HEK293 (cell line): Measurements from ENCODE around the gene SLC25A25.

Experiments used
- REST ChIP-seq: fragments of 450-650 bp; formaldehyde crosslinking; IDR thresholded peaks from 2 replicates; pipeline ENCODE4 v1.5.1; 2016; ENCODE audit warnings: missing biosample characterization, missing genetic modification characterization
- SETDB1 ChIP-seq: IDR thresholded peaks from one replicate; pipeline ENCODE4 v1.6.1; 2017; ENCODE audit warnings: mild to moderate bottlenecking, low read length, moderate library complexity, mixed read lengths; ENCODE audit not compliant: insufficient read length
- ZNF274 ChIP-seq, 2 experiments: fragments of 200-500 bp in 1 of 2; fragments of 450-650 bp in 1 of 2; sonication (Bioruptor generic) in 1 of 2; formaldehyde crosslinking in 1 of 2; IDR thresholded peaks; 2 replicates each; pipeline versions ENCODE4 v1.5.1 to v1.6.1; 2014 to 2016; ENCODE audit warnings: borderline replicate concordance in 1 of 2, inconsistent platforms in 1 of 2, low read length in 1 of 2, missing biosample characterization in 1 of 2, missing genetic modification characterization in 1 of 2
- ZNF596 ChIP-seq: fragments of 450-650 bp; IDR thresholded peaks from 2 replicates; pipeline ENCODE4 v1.5.0; 2018; ENCODE audit warnings: missing biosample characterization, mild to moderate bottlenecking, missing genetic modification characterization, moderate library complexity
- ZNF629 ChIP-seq: fragments of 450-650 bp; formaldehyde crosslinking; IDR thresholded peaks from 2 replicates; pipeline ENCODE4 v1.5.1; 2017; ENCODE audit warnings: missing biosample characterization, missing genetic modification characterization
- ZNF785 ChIP-seq: fragments of 450-650 bp; formaldehyde crosslinking; IDR thresholded peaks from 2 replicates; pipeline ENCODE4 v1.5.1; 2016; ENCODE audit warnings: missing biosample characterization, missing genetic modification characterization
- TF ChIP-seq, protein P1 (sequence below): fragments of 450-650 bp; formaldehyde crosslinking; IDR thresholded peaks from 2 replicates; pipeline ENCODE4 v1.5.1; 2016; ENCODE audit warnings: missing biosample characterization, missing genetic modification characterization
- TF ChIP-seq, protein P2 (sequence below): fragments of 450-650 bp; formaldehyde crosslinking; IDR thresholded peaks from 2 replicates; pipeline ENCODE4 v1.5.1; 2016; ENCODE audit warnings: missing biosample characterization, missing genetic modification characterization, low read depth
- TF ChIP-seq, protein P3 (sequence below): IDR thresholded peaks from 2 replicates; pipeline ENCODE4 v1.6.1; 2011; ENCODE audit warnings: mild to moderate bottlenecking, low read depth, low read length, borderline replicate concordance

- TF ChIP-seq REST (tag by site-specific recombination): no peak
- no peak for TF ChIP-seq SETDB1
- TF ChIP-seq ZNF274 (IDR thresholded peaks at IDR 0.05; ENCODE audit: low read length): no peak
- TF ChIP-seq ZNF274 (tag by site-specific recombination; IDR thresholded peaks at IDR 0.05; ENCODE audit: borderline replicate concordance): no peak
- TF ChIP-seq, protein P1, sequence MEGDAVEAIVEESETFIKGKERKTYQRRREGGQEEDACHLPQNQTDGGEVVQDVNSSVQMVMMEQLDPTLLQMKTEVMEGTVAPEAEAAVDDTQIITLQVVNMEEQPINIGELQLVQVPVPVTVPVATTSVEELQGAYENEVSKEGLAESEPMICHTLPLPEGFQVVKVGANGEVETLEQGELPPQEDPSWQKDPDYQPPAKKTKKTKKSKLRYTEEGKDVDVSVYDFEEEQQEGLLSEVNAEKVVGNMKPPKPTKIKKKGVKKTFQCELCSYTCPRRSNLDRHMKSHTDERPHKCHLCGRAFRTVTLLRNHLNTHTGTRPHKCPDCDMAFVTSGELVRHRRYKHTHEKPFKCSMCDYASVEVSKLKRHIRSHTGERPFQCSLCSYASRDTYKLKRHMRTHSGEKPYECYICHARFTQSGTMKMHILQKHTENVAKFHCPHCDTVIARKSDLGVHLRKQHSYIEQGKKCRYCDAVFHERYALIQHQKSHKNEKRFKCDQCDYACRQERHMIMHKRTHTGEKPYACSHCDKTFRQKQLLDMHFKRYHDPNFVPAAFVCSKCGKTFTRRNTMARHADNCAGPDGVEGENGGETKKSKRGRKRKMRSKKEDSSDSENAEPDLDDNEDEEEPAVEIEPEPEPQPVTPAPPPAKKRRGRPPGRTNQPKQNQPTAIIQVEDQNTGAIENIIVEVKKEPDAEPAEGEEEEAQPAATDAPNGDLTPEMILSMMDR (tag by site-specific recombination): no peak
- no peak for TF ChIP-seq ZNF785 (tag by site-specific recombination)
- no peak for TF ChIP-seq ZNF596 (tag by site-specific recombination)
- TF ChIP-seq, protein P2, sequence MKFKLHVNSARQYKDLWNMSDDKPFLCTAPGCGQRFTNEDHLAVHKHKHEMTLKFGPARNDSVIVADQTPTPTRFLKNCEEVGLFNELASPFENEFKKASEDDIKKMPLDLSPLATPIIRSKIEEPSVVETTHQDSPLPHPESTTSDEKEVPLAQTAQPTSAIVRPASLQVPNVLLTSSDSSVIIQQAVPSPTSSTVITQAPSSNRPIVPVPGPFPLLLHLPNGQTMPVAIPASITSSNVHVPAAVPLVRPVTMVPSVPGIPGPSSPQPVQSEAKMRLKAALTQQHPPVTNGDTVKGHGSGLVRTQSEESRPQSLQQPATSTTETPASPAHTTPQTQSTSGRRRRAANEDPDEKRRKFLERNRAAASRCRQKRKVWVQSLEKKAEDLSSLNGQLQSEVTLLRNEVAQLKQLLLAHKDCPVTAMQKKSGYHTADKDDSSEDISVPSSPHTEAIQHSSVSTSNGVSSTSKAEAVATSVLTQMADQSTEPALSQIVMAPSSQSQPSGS (tag by site-specific recombination): no peak
- TF ChIP-seq ZNF629 (tag by site-specific recombination): no peak
- TF ChIP-seq, protein P3, sequence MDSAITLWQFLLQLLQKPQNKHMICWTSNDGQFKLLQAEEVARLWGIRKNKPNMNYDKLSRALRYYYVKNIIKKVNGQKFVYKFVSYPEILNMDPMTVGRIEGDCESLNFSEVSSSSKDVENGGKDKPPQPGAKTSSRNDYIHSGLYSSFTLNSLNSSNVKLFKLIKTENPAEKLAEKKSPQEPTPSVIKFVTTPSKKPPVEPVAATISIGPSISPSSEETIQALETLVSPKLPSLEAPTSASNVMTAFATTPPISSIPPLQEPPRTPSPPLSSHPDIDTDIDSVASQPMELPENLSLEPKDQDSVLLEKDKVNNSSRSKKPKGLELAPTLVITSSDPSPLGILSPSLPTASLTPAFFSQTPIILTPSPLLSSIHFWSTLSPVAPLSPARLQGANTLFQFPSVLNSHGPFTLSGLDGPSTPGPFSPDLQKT: no peak
Observed at GRCh38 chr9:128101231-128101661, 33.2 kb downstream of the SLC25A25 start.
